K562 (cell line): Measurements from ENCODE around the gene KRIT1. TPM values are rescaled to one million over a fixed set of nuclear protein-coding genes. Genes with fewer than 3 reads are reported as not detected.

Experiments used
- ADNP ChIP-seq: fragments of 200-800 bp; sonication (Bioruptor generic); IDR thresholded peaks from 2 replicates; pipeline ENCODE4 v1.6.1; 2016; ENCODE audit warnings: missing genetic modification characterization, missing compliant biosample characterization
- CREB3L1 ChIP-seq: fragments of 450-650 bp; IDR thresholded peaks from 2 replicates; pipeline ENCODE4 v1.6.1; 2014; ENCODE audit warnings: low read depth, mild to moderate bottlenecking, moderate library complexity, borderline replicate concordance
- JUND ChIP-seq, 2 experiments: IDR thresholded peaks; 2 replicates in 1 of 2; 3 replicates in 1 of 2; pipeline ENCODE4 v1.6.1; 2011; ENCODE audit warnings: borderline replicate concordance in 2 of 2, low read depth in 2 of 2, low read length in 2 of 2, improper control_type of control experiment in 1 of 2, missing biosample characterization in 1 of 2, missing genetic modification characterization in 1 of 2, missing genetic modification reagents in 1 of 2
- OTX1 ChIP-seq: fragments of 450-650 bp; formaldehyde crosslinking; IDR thresholded peaks from 2 replicates; pipeline ENCODE4 v1.4.0; 2022; ENCODE audit warnings: mild to moderate bottlenecking
- PHB ChIP-seq: fragments of 250-450 bp; sonication (Bioruptor Pico); IDR thresholded peaks from 2 replicates; pipeline ENCODE4 v1.5.0; 2021
- SMARCA4 ChIP-seq: fragments of 450-650 bp; IDR thresholded peaks from 2 replicates; pipeline ENCODE4 v1.6.1; 2016
- ZNF444 ChIP-seq: fragments of 250-450 bp; sonication (Bioruptor Pico); IDR thresholded peaks from 2 replicates; pipeline ENCODE4 v1.4.0; 2020; ENCODE audit warnings: mild to moderate bottlenecking, moderate library complexity
- ZSCAN29 ChIP-seq: fragments of 450-650 bp; IDR thresholded peaks from 2 replicates; pipeline ENCODE4 v1.6.1; 2017
- ZZZ3 ChIP-seq: fragments of 450-650 bp; IDR thresholded peaks from 2 replicates; pipeline ENCODE4 v1.6.1; 2016; ENCODE audit warnings: antibody characterized with exemption, mild to moderate bottlenecking, moderate library complexity
- polyA plus RNA-seq, 8 experiments: library from polyadenylated mRNA; depleted of rRNA in 4 of 8; stranded (reverse) in 5 of 8; unstranded in 3 of 8; fragments of >200 nt; fragmentation: Nextera tagmentation in 2 of 8; fragmentation: Illumina TruSeq in 1 of 8; extraction: Ambion mirVana in 2 of 8; extraction: Trizol in 1 of 8; gene quantifications; 2 replicates each; pipeline versions ENCODE4 v1.2.1 to v1.2.3, GENCODE V29; 2011 to 2014; ENCODE audit warnings: inconsistent platforms in 1 of 8, missing spikeins in 1 of 8
- total RNA-seq, 7 experiments: library from RNA; depleted of rRNA in 6 of 7; stranded (reverse); fragments of >200 nt in 6 of 7; fragmentation: Illumina TruSeq in 2 of 7; extraction: Trizol in 2 of 7; gene quantifications; 2 replicates each; pipeline versions ENCODE4 v1.2.1 to v1.2.3, GENCODE V29; 2011 to 2021; ENCODE audit warnings: low replicate concordance in 1 of 7
- TF ChIP-seq, protein P1 (sequence below), 3 experiments: IDR thresholded peaks in 2 of 3; conservative IDR thresholded peaks in 1 of 3; 2 replicates each; pipeline ENCODE4 v1.5.1; 2011 to 2012; ENCODE audit warnings: low read length in 3 of 3, mild to moderate bottlenecking in 3 of 3, control low read depth in 2 of 3, improper control_type of control experiment in 1 of 3, inconsistent platforms in 1 of 3, low read depth in 1 of 3, mixed read lengths in 1 of 3, moderate library complexity in 1 of 3; ENCODE audit not compliant: insufficient read depth in 2 of 3
- TF ChIP-seq, protein P2 (sequence below): fragments of 250-450 bp; sonication (Bioruptor Pico); IDR thresholded peaks from 2 replicates; pipeline ENCODE4 v1.8.0; 2021; ENCODE audit warnings: moderate library complexity, mild to moderate bottlenecking, inconsistent platforms
- TF ChIP-seq, protein P3 (sequence below): fragments of 150-350 bp; conservative IDR thresholded peaks from 2 replicates; pipeline ENCODE4 v1.6.1; 2014; ENCODE audit warnings: low read length

Gene KRIT1
- total and polyA plus RNA-seq, 9 of the 15 experiments (the other 6 are each of a cell fraction or from before 2014, with no cell fraction given), result 21.5 to 81.4 (median 55.9) TPM

DNA sequence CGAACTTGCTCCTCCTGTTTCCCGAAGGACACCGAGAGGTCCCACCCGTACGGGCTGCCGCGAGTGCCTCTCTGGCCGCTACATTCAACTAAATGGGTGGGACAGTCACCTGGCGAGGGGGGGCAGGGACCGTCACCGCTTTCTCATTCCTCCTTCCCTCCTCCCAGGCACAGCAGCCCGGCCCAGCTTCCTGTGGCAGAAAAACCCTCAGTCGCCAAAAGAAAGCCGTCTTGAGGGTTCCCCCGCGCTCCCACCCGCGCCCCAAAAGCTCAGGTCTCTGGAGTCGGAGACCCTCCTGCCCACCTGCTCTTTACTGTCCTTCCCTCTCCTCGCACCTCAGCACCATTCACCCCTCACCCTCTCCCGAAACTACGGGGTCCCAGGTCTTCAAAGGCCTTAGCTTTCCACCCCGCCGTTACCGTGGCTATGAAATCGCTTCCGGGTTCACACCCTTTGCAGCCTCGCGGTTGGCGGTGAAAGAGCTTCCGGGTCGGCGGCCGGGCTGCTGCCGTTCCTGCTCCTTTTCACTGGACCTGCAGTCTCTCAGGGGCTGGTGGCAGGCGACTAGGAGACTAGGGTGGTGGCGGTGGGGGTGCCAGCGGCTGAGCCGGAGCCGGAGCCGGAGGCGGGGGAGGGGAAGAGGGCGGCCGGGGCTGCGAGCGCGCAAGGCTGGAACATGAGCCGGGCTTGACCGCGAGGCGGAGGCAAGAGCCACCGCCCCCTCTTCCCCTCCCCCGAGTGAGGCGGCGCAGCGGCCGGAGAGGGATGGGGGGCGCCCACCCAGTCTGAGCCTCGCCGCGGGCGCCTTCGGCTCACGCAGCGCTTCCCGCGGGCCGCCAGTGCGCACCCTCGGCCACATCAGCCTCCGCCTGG lies at the start of gene KRIT1, which contains the start of gene ANKIB1 (continued):
- TF ChIP-seq, protein P1, sequence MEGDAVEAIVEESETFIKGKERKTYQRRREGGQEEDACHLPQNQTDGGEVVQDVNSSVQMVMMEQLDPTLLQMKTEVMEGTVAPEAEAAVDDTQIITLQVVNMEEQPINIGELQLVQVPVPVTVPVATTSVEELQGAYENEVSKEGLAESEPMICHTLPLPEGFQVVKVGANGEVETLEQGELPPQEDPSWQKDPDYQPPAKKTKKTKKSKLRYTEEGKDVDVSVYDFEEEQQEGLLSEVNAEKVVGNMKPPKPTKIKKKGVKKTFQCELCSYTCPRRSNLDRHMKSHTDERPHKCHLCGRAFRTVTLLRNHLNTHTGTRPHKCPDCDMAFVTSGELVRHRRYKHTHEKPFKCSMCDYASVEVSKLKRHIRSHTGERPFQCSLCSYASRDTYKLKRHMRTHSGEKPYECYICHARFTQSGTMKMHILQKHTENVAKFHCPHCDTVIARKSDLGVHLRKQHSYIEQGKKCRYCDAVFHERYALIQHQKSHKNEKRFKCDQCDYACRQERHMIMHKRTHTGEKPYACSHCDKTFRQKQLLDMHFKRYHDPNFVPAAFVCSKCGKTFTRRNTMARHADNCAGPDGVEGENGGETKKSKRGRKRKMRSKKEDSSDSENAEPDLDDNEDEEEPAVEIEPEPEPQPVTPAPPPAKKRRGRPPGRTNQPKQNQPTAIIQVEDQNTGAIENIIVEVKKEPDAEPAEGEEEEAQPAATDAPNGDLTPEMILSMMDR (IDR thresholded peaks at IDR 0.05 in 2 of 3, conservative IDR thresholded peaks at IDR 0.05 in 1 of 3; ENCODE audit: insufficient read depth in 2 of 3, low read depth in 1 of 3, low read length in 3 of 3), result peak in 2 of 3 experiments; percentile 15 to 43; a peak in 2 of 6 replicates
- TF ChIP-seq ZSCAN29 (peak; percentile 56; the same call in 1 of the 2 replicates), JUND (IDR thresholded peaks at IDR 0.05; ENCODE audit: borderline replicate concordance, low read depth, low read length) (peak; percentile 4), JUND (tag; IDR thresholded peaks at IDR 0.05; ENCODE audit: borderline replicate concordance, low read depth, low read length) (0 out of 3 replicates have a peak, but pooled peaks have one; percentile 22), ADNP (no peak), ZNF444 (peak; percentile 66; the same call in 1 of the 2 replicates), ZZZ3 (no peak), SMARCA4 (no peak), PHB (CRISPR knock-in tag) (no peak), CREB3L1 (peak; percentile 80; the same call in 1 of the 2 replicates), OTX1 (CRISPR knock-in tag) (0 out of 2 replicates have a peak, but pooled peaks have one; percentile 66)
- TF ChIP-seq, protein P2, sequence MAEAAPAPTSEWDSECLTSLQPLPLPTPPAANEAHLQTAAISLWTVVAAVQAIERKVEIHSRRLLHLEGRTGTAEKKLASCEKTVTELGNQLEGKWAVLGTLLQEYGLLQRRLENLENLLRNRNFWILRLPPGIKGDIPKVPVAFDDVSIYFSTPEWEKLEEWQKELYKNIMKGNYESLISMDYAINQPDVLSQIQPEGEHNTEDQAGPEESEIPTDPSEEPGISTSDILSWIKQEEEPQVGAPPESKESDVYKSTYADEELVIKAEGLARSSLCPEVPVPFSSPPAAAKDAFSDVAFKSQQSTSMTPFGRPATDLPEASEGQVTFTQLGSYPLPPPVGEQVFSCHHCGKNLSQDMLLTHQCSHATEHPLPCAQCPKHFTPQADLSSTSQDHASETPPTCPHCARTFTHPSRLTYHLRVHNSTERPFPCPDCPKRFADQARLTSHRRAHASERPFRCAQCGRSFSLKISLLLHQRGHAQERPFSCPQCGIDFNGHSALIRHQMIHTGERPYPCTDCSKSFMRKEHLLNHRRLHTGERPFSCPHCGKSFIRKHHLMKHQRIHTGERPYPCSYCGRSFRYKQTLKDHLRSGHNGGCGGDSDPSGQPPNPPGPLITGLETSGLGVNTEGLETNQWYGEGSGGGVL (CRISPR knock-in tag), result no peak
- TF ChIP-seq, protein P3, sequence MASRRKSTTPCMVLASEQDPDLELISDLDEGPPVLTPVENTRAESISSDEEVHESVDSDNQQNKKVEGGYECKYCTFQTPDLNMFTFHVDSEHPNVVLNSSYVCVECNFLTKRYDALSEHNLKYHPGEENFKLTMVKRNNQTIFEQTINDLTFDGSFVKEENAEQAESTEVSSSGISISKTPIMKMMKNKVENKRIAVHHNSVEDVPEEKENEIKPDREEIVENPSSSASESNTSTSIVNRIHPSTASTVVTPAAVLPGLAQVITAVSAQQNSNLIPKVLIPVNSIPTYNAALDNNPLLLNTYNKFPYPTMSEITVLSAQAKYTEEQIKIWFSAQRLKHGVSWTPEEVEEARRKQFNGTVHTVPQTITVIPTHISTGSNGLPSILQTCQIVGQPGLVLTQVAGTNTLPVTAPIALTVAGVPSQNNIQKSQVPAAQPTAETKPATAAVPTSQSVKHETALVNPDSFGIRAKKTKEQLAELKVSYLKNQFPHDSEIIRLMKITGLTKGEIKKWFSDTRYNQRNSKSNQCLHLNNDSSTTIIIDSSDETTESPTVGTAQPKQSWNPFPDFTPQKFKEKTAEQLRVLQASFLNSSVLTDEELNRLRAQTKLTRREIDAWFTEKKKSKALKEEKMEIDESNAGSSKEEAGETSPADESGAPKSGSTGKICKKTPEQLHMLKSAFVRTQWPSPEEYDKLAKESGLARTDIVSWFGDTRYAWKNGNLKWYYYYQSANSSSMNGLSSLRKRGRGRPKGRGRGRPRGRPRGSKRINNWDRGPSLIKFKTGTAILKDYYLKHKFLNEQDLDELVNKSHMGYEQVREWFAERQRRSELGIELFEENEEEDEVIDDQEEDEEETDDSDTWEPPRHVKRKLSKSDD, result no peak
